GM19324 (cell line): ENCODE data around the gene EXOC4.

Experiments
- ATAC-seq: cut with Tn5 transposase; IDR thresholded peaks from one replicate; pipeline ENCODE4 v1.9.1; 2021; ENCODE audit warnings: mild to moderate bottlenecking, moderate library complexity; ENCODE audit not compliant: unreplicated experiment, low FRiP score

The EXOC4 gene

DNA sequence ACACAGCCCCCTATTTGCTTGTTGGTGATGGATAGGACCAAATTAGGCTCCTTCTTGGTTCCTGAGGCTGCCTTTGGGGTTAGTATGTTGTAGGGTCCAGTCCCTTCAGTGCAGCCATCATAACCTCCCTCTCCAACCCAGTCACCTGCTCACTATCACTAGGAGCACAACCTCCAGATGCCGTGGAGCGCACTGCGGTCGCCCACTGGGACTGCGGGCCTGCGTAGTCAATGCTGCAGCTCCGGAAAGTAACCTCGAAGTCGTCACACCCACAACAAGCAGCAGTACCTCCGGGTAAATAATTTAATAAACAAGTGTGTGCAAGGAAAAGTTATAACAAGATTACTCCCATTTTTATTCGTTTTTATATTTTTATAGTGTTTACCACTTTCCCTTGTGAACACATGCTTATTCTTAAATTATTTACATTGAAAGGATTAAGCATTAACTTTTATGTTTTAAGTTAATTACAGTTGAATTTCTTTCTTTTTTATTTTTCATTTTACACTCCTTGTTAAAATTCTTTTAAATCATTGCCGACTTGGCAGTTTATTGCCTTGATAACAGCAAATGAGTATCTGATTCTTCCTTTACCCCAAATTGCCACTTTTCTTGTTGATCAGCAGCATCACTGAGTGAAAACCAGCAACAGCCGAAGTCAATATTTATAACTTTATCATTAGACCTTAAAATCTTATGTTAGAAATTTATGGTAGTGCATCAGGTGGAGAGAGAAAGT is 474.8 kb downstream of the EXOC4 start:
- ATAC-seq, result no peak

DNA sequence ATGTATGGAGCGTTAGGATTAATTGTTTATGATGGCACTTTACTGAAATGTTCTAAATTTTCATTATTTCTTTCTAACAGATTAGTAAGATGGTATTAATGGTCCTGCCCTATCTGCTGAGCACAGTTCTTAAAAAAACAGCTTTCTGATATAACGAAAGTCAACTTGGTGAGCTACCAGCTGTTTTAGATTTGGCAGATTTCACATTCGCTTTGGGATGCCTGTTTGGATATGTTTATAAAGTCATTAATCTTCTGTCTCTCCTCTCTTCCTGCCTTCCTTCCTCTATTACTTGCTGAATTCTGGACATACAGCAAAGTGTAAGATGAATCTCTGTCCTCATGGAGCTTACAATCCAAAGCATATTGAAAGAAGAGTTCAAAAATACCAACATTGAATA is 477.5 kb downstream of the EXOC4 start:
- no peak for ATAC-seq

DNA sequence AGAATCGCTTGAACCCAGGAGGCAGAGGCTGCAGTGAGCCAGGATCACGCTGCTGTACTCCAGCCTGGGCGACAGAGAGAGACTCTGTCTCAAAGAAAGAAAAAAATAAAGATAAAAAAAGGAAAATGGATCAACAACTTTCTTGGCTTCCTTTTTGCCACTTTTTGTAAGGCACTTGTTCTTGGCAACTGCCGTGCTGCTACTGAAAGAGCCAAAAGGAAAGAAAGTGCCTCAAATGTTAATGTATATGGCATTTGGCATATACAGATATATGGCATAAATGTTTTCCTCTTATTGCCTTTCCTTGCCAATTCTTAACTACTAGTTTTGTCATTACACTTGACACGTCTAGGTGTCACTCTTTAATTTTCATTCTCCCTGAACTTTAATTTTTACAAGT is 480.5 kb downstream of the EXOC4 start:
- ATAC-seq, result no peak

DNA sequence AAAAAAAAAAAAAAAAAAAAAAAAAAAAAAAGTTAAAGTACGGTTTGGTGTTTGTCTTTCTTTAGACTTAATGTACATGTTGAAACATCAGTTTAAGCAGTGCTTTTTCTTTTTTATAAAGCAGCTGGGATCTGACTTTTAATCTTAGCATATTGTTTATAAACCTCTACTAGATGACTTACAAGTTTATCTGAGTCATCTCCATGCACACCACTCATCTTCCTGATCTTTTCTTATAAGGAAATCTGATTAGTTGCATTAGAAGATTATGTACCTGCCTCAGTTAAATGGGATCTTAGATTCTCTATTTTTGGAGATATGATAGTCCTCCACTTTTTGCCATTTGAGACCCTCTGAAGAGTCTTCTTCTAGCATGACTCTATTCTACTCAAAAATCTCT is 482.3 kb downstream of the EXOC4 start:
- no peak for ATAC-seq

DNA sequence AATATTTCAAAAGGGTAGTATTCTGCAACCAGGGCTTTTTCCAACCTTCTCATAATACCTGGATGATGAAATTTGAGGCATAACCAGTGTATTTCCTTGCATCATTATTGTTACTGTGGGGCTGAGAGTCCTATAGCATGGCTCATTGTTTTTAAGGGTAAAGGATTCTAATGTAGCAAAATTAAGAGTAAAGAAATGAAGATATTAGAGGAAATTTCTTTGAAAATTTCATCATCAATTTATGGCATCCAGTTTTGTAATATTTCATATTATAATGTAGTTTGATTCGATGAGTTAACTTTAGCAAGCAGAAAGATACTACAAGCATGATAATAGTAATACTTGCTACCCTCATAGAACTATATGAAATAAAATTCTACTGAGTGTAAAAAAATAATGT is 486.9 kb downstream of the EXOC4 start:
- no peak for ATAC-seq

DNA sequence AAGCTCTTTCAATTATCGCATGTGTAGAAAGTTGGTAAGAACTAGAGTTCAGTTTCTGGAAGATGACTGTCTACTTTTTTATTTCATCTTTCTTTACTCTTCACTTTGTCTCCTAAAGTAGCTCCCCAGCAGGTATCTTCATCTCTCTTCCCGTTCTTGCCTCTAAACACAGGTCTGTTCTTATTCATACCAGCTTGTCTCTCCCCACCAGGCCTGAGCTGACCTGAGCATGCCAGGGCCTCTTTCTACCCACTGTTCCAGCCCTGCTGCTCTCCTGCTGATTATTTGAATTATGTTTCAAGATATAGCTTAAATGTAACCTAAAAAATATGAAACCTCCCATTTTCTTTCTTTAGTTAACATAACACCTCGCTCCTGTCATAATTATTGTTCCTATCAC is 488.2 kb downstream of the EXOC4 start:
- no peak for ATAC-seq

DNA sequence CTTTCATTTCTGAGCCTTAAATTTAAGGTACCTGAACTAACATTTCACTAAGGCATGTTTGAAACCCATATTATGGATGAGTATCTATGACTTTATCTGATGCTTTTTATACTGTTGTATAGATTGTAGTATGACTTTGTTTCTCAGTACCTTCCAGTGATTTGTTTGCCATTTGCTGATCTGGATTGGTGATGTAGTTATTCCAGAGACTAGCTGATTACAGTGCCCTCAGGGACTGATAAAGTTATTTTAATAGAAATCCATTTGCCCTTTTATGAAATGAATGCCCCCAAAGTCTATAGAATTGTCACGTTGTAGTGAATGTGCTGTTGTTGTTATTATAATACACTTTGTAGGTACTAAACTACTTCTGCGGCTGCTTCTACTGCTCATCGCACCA is 488.8 kb downstream of the EXOC4 start:
- ATAC-seq, result no peak

DNA sequence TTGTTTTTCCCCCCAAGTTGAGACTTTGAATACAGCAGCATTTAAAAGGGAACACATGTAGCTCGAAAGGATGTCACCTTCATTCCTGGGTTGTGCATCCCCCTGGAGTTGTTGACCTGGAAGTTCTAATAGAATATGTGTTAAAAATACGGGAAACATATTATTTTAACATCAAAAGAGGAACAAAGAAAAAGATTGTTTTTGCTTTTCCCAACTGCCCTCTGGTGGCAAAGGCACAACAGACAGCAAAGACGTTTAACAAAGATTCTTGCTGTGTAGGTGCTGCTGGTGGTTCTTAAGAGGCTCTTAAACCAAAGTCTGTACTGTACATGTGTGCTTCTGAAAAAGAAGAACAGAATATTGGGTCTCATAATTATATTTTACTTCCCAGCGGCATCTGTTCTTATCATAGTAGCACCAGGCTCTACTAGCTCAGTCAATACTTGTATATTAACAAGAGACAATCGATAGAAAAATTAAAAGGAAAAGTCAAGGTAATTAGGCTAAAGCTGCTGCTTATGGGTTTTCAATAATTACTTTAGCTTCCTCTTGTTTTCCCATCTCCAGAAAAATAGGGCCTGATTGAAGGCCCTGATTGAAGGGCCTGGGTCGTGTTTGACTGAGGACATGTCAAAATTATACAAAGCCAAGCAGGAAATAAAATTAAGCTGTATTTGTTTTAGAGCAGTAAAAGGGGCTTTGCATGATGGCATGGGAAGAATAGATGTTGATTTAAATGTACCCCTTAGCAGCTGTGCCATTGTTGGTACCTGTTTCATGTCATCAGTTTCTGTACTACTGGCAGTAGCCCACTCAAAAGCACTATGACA is 490.0 kb downstream of the EXOC4 start:
- ATAC-seq, result no peak

DNA sequence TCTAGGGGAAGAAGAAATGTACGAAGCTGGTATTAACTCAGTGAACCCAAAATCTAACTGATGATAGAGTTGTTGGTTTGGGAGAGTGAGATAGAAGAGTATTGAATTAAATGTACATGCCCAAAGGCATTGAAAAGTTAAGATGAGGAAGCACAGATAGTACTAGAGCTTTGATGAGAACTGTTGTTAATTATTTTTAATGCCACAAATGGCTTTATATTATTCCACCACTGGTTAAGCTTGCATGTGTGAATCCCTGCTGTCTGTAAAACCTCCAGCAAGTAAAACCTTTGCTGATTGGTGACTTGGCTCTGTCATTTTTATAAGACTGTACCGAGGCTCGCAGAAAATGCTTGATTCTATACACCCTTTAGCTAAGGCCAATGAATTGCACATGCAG is 491.6 kb downstream of the EXOC4 start:
- ATAC-seq, result no peak

DNA sequence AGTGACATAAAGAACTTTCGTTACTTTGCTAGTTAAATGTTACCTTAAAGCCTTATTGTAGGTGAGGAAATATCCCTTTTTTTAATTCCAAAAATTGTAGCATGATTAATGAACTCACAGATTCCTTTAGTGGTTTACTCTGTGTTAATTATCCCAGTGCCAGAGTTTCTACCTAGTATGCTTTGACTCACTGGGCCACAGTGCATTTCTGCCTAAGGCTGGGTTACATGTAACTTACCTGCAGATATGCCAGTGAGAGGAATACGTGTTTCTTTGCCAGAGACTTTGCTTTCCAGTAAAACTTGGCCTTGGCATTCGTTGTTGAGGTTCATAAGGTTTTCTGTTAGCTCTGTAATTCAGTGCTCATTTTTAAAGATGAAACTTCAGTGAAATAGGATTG is 493.4 kb downstream of the EXOC4 start:
- ATAC-seq, result no peak

DNA sequence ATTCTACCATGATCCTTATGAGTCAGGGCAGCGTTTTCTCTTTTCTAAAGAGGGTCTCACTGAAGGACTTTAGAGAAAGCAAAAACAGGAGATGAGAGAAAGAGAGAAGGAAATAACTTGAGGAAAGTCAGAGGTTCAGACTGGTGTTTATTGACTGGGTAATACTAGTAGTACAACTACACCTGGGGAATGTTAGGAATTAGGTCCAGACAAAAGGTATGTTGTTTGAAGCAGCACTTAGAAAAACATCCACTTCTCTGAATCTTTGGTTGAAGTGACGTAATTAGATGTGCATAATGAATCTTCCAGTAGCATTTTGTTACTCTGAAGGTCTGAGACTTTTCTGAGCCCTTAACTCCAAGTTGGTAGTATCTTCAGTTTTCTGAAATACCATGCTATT is 494.0 kb downstream of the EXOC4 start:
- no peak for ATAC-seq

DNA sequence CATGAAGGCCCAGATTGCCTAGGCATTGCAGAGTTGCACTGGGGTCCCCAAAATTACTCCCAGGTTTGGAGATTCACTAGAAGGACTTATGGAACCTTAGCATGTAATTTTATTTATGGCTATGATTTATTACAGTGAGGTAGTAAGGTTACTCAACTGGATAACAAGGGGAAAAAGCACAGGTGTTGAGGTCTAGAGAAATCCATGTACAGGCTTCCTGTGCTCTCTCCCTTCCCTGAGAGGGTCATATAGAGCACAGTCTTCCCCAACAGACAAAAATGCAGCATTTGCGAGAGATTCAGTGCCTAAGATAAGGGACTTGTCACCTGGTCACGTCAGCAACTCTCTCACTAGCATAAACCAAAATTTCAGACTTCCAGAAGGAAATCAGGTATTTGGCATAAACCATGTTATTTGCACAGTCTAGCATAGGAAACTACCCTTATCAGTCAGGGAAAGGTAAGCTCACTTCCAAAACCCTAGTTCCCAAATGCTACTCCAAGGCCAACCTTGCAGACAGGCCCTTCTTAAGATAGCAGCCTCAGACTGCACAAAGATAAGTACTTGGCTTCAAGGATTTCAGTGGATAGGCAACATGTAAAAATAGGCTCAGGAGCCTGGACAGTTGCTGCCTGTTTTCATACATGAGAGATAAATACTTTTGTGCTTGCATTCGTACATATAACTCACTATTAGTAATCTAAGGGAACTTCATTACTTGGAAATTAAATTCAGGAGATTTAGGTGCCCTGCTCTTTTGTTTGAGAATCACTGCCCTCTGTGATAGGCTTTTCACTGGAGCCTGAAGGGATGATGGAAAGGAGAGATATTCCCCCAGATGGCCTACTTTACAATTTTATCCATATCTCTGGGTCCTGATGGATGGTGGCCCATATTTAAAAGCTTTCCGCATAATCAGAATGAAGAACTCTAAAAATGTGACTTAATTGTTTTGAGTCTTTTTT is 495.8 kb downstream of the EXOC4 start:
- no peak for ATAC-seq

DNA sequence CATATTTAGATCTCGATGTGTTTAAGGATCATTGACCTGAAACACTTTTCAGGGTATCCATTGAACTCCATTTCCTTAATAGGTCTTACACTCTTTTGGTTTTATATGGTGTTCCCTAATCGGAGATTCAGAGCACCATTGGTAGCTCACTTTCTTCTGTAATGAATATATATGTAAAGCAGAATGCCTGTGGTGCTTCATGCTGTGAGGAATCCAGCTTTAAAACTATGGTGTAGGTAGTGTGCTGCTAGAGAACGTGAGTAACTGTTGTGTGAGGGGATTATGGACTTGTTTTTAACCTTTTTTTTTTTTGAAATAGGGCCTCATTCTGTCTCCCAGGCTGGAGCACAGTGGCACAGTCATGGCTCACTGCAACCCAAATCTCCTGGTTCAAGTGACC is 497.4 kb downstream of the EXOC4 start:
- no peak for ATAC-seq

DNA sequence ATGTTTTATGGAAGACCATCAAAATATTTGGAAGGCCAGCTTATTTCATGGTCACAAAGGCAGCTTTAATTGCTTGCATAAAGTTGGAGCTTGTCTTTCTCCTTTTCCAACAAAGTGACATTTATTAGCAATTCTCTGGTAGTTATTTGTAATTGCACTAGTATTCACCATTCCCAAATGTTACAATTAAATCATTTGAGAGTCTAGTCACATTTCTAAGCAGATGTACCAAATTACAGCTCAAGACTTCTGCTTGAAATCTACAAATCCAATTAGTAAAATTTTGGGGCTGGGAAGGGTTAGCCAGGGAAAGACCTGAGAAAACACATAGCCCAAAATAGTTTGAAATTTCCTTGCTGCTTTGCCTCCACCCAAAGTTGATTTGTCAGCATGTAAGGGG is 498.2 kb downstream of the EXOC4 start:
- ATAC-seq, result no peak

DNA sequence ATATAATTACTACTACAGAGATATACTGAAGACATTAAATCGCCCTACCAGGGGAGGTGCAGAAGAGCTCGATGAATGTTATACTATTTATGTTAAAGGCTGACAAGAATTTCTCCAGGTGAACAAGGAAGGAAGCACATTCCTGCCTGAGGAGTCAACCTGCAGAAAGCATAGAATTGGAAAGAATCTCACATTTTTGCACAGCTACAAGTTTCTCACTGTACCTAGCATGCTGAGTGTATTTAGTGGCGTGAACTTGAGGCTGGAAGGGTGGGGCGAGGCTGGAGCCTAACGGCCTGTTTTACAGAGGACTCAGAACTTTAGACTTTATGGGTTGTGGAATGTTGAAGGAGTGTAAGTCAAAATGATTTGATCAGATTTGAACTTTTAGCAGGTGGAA is 500.6 kb downstream of the EXOC4 start:
- no peak for ATAC-seq

DNA sequence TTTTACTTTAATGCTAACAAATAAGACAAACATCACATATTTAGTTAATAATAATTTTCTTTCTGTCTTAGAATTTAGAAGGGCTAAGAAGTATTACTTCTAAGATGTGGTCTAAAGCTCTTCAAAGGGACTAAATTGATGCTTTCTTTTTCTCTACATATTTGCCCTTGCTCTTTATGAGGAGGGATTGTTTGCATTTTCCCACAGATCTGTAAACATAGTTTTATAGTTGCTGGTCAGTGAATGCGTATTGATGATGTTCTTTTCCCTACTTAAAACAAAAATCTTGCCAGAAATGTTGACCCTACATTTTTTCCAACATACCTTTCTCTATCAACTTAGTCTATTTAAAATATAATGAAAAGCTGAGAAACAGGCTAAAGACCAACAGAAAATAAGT is 501.8 kb downstream of the EXOC4 start:
- ATAC-seq, result no peak

DNA sequence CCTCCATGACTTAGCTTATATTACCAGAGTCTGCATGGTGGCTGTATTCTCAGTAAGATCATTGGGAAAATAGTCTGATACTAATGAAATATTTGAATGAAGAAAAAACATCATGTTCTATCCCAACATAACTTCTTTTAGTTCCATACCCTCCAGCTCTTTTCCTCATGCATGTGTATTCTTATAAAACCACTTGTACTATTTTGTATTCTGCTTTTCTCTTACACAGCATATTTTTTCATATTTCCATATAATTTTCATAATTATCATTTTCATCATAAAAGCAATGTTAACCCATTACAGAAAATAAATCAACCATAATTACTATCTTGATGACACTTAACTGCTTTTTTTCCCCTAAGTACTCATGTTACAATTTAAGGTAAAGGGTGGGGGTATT is 503.0 kb downstream of the EXOC4 start:
- no peak for ATAC-seq

DNA sequence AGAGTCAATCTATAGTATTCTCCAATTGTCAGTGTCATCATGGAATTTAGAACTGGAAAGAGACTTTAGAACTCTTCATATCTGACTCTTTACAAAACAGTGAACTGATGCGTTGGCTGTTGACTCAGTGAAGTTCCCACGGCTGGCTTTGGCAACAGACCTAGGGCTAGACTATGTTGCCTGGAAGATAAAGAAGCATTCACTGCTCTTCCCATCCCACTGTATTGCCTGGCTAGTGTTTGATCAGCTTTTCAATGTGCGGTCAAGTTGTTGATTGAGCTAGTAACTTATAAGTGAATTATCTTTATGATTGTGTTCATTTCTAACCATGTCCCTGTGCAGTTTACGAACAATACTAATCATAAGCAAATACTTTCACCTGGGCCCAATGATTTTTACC is 508.6 kb downstream of the EXOC4 start:
- no peak for ATAC-seq

DNA sequence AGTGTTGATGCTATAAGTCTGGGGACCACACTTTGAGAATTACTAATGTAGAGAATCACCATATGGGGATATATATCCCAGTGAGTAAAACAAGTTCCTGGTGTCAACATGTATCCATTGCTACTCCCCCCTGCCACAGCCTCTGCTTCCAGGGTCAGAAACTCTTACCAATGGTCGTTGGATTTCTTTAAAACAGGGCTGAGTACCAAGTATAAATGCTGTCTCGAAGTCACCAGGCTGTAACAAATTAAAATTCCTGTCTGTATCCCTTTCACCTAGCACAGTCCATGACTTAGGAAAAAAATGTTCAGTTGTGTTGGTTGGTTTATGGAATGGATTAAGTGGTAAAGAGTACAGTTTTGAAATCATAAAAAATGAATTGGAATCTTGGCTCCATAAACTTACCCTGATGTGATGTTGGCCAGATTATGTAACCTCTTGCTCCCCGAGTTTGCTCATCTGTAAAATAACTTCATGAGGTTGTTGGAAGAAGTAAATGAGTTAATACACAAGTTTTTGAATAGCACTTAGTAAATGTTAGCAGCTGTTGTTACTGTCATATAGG is 510.3 kb downstream of the EXOC4 start:
- no peak for ATAC-seq

DNA sequence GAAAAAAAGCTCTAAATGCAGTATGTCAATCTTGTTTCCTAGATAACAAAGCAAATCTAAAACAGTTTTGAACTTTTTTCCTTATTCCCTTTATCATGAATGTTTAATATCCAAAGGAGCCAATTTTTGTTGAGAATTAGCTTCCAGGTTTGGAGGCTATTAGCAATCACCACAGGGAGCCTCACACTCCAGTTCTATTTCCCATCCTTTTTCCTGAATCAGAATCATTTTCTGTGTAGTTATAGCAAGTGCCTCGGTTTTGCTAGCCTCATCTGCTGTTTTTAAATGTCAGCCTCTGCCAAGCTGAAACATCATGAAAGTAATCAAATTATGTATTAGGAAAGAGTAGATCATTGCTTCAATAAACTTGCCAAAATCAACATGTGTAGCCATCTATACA is 516.8 kb downstream of the EXOC4 start:
- no peak for ATAC-seq
